IMR-90 (cell line): ENCODE results near the gene PRR19. TPM values are rescaled to one million over a fixed set of nuclear protein-coding genes. Genes with fewer than 3 reads are reported as not detected.

ENCODE experiments used
- ATAC-seq: fragments of 200-7000 bp; cut with Tn5 transposase; 2 replicates; pipeline ENCODE4 v1.9.1; 2020; ENCODE audit warnings: low read depth, mild to moderate bottlenecking, moderate library complexity
- BruUV-seq: library from RNA; stranded (reverse); fragments of 400-500 nt; replicated peaks from 2 replicates; lab custom pipeline; 2021; lab: Mats Ljungman, UMichigan
- CTCF ChIA-PET: fragments of 300-600 bp; formaldehyde crosslinking; extraction: SDS; loops from one replicate; lab custom pipeline; 2021; ENCODE audit warnings: antibody characterized with exemption; lab: Yijun Ruan, JAX
- POLR2A ChIA-PET: fragments of 300-600 bp; sonication (Branson Sonifier 250); formaldehyde crosslinking; loops from one replicate; lab custom pipeline; 2022; ENCODE audit warnings: antibody characterized with exemption; ENCODE audit not compliant: unreplicated experiment; lab: Charles Lee
- DNase-seq: peaks from one replicate; pipeline ENCODE4 v3.0.0; 2013
- H2AFZ ChIP-seq: replicated peaks from 2 replicates; pipeline ENCODE3; 2013; ENCODE audit warnings: low read length, mild to moderate bottlenecking; ENCODE audit not compliant: poor library complexity
- H2AK5ac ChIP-seq: 2 replicates; pipeline ENCODE4 v1.6.1; 2013; ENCODE audit warnings: low read depth, low read length, inconsistent platforms
- H2AK9ac ChIP-seq: replicated peaks from 2 replicates; pipeline ENCODE3; 2013; ENCODE audit warnings: mild to moderate bottlenecking, low read depth, low read length, moderate library complexity; ENCODE audit not compliant: poor library complexity
- H2BK120ac ChIP-seq: 2 replicates; pipeline ENCODE4 v1.6.1; 2013; ENCODE audit warnings: low read depth, low read length, inconsistent platforms
- H2BK15ac ChIP-seq: 3 replicates; pipeline ENCODE4 v1.6.1; 2013; ENCODE audit warnings: low read depth, low read length, inconsistent platforms
- H2BK20ac ChIP-seq: 2 replicates; pipeline ENCODE4 v1.6.1; 2013; ENCODE audit warnings: low read depth, mild to moderate bottlenecking, inconsistent platforms, low read length, moderate library complexity
- H2BK5ac ChIP-seq: 2 replicates; pipeline ENCODE4 v1.6.1; 2013; ENCODE audit warnings: mild to moderate bottlenecking, low read depth, low read length, inconsistent platforms; ENCODE audit not compliant: poor library complexity, severe bottlenecking
- H3K14ac ChIP-seq: replicated peaks from 2 replicates; pipeline ENCODE4 v1.6.1; 2013; ENCODE audit warnings: low read depth, low read length, inconsistent platforms
- H3K18ac ChIP-seq: 2 replicates; pipeline ENCODE4 v1.6.1; 2013; ENCODE audit warnings: low read depth, low read length, control low read depth
- H3K23ac ChIP-seq: 2 replicates; pipeline ENCODE4 v1.6.1; 2013; ENCODE audit warnings: low read depth, low read length, inconsistent platforms
- H3K27ac ChIP-seq: 2 replicates; pipeline ENCODE4 v1.5.1; 2013; ENCODE audit warnings: mild to moderate bottlenecking, control low read depth, low read length; ENCODE audit not compliant: insufficient read depth
- H3K27me3 ChIP-seq: 2 replicates; pipeline ENCODE4 v1.6.1; 2013; ENCODE audit warnings: low read length; ENCODE audit not compliant: control insufficient read depth, insufficient read depth
- H3K36me3 ChIP-seq: 2 replicates; pipeline ENCODE4 v1.6.1; 2013; ENCODE audit warnings: low read length, mixed read lengths; ENCODE audit not compliant: control insufficient read depth, insufficient read depth
- H3K4ac ChIP-seq: 2 replicates; pipeline ENCODE4 v1.6.1; 2013; ENCODE audit warnings: low read depth, low read length, inconsistent platforms
- H3K4me1 ChIP-seq: 2 replicates; pipeline ENCODE4 v1.6.1; 2013; ENCODE audit warnings: low read length, mixed read lengths; ENCODE audit not compliant: control insufficient read depth, insufficient read depth
- H3K4me2 ChIP-seq: 2 replicates; pipeline ENCODE4 v1.6.1; 2013; ENCODE audit warnings: low read depth, mild to moderate bottlenecking, control low read depth, low read length, moderate library complexity
- H3K4me3 ChIP-seq: 2 replicates; pipeline ENCODE4 v1.5.1; 2013; ENCODE audit warnings: low read depth, mild to moderate bottlenecking, control low read depth, low read length, moderate library complexity; ENCODE audit not compliant: insufficient read depth
- H3K56ac ChIP-seq: 2 replicates; pipeline ENCODE4 v1.6.1; 2013; ENCODE audit warnings: low read length, inconsistent platforms; ENCODE audit not compliant: insufficient read depth; ENCODE audit errors: extremely low read depth
- H3K79me1 ChIP-seq, 2 experiments: 2 replicates each; pipeline ENCODE4 v1.6.1; 2013; ENCODE audit warnings: low read length in 2 of 2, inconsistent platforms in 1 of 2, low read depth in 1 of 2
- H3K9ac ChIP-seq: 2 replicates; pipeline ENCODE4 v1.6.1; 2013; ENCODE audit warnings: low read depth, low read length, control low read depth
- H3K9me1 ChIP-seq: 2 replicates; pipeline ENCODE4 v1.6.1; 2013; ENCODE audit warnings: low read length, inconsistent platforms; ENCODE audit not compliant: insufficient read depth
- H3K9me3 ChIP-seq: 2 replicates; pipeline ENCODE4 v1.6.1; 2013; ENCODE audit warnings: low read length; ENCODE audit not compliant: control insufficient read depth, insufficient read depth
- H4K20me1 ChIP-seq: 2 replicates; pipeline ENCODE4 v1.6.1; 2013; ENCODE audit warnings: low read length, inconsistent platforms; ENCODE audit not compliant: insufficient read depth
- H4K5ac ChIP-seq: 2 replicates; pipeline ENCODE4 v1.6.1; 2013; ENCODE audit warnings: mild to moderate bottlenecking, low read depth, low read length, control low read depth
- H4K8ac ChIP-seq, 2 experiments: 2 replicates each; pipeline ENCODE4 v1.6.1; 2013; ENCODE audit warnings: low read depth in 2 of 2, low read length in 2 of 2, control low read depth in 1 of 2, inconsistent platforms in 1 of 2
- H4K91ac ChIP-seq: 2 replicates; pipeline ENCODE4 v1.6.1; 2013; ENCODE audit warnings: low read depth, low read length, inconsistent platforms; ENCODE audit not compliant: insufficient read depth
- CEBPB ChIP-seq: IDR thresholded peaks from 2 replicates; pipeline ENCODE4 v1.6.1; 2012; ENCODE audit warnings: low read depth, low read length, improper control_type of control experiment
- CHD1 ChIP-seq: IDR thresholded peaks from 2 replicates; pipeline ENCODE4 v1.6.1; 2012; ENCODE audit warnings: low read depth, low read length, improper control_type of control experiment
- FOS ChIP-seq: fragments of 150-350 bp; IDR thresholded peaks from 2 replicates; pipeline ENCODE4 v1.6.1; 2016; ENCODE audit warnings: low read depth, low read length
- MAZ ChIP-seq: IDR thresholded peaks from 2 replicates; pipeline ENCODE4 v1.6.1; 2012; ENCODE audit warnings: low read depth, mild to moderate bottlenecking, low read length, improper control_type of control experiment, moderate library complexity, borderline replicate concordance
- MXI1 ChIP-seq: IDR thresholded peaks from 2 replicates; pipeline ENCODE4 v1.6.1; 2012; ENCODE audit warnings: low read depth, mild to moderate bottlenecking, low read length, moderate library complexity, borderline replicate concordance
- NFE2L2 ChIP-seq: fragments of 150-350 bp; IDR thresholded peaks from 2 replicates; pipeline ENCODE4 v1.6.1; 2016; ENCODE audit warnings: low read depth, mild to moderate bottlenecking, low read length
- POLR2A ChIP-seq: IDR thresholded peaks from 2 replicates; pipeline ENCODE4 v1.6.1; 2012; ENCODE audit warnings: mild to moderate bottlenecking, low read depth, low read length
- RAD21 ChIP-seq: IDR thresholded peaks from 2 replicates; pipeline ENCODE4 v1.6.1; 2012; ENCODE audit warnings: low read length, improper control_type of control experiment
- RCOR1 ChIP-seq: IDR thresholded peaks from 2 replicates; pipeline ENCODE4 v1.6.1; 2012; ENCODE audit warnings: mild to moderate bottlenecking, low read length, improper control_type of control experiment; ENCODE audit not compliant: insufficient replicate concordance
- RFX5 ChIP-seq: IDR thresholded peaks from 2 replicates; pipeline ENCODE4 v1.8.0; 2012; ENCODE audit warnings: low read depth, mild to moderate bottlenecking, low read length, moderate library complexity
- SMC3 ChIP-seq: fragments of 150-350 bp; IDR thresholded peaks from 2 replicates; pipeline ENCODE4 v1.6.1; 2016; ENCODE audit warnings: low read depth, mild to moderate bottlenecking, antibody characterized with exemption, low read length, moderate library complexity
- WGBS, 2 experiments: methylation state at CpG; one replicate each; pipeline versions ENCODE4 v1.1.5 to v1.1.7; 2013; ENCODE audit warnings: missing lambda C conversion rate in 2 of 2; ENCODE audit not compliant: insufficient read length in 1 of 2; ENCODE audit errors: extremely low coverage in 2 of 2; 5-methylcytosine and 5-hydroxymethylcytosine counted together
- dilution Hi-C: fragments of 300-500 bp; cut with HindIII; formaldehyde crosslinking; loops from one replicate; pipeline ENCODE4 v1.14.3; 2018; ENCODE audit warnings: low sequenced_read_pairs; ENCODE audit not compliant: unreplicated experiment
- in situ Hi-C: fragments of 300-500 bp; cut with MboI; formaldehyde crosslinking; loops from 3 replicates; pipeline ENCODE4 v1.14.3; 2019; ENCODE audit warnings: low sequenced_read_pairs, inconsistent platforms, mixed read lengths
- intact Hi-C: fragments of 100-400 bp; cut with micrococcal nuclease; formaldehyde crosslinking; loops from 2 replicates; pipeline ENCODE4 v1.10.0; 2022
- polyA plus RNA-seq, 3 experiments: library from polyadenylated mRNA; depleted of rRNA; stranded (reverse); fragments of >200 nt; gene quantifications; 2 replicates each; pipeline ENCODE4 v1.2.3, GENCODE V29; 2012; ENCODE audit warnings: low replicate concordance in 1 of 3
- total RNA-seq: library from RNA; depleted of rRNA; stranded (reverse); fragments of >200 nt; gene quantifications from 2 replicates; pipeline ENCODE4 v1.2.3, GENCODE V29; 2012
- TF ChIP-seq, protein P1 (sequence below): fragments of 150-350 bp; IDR thresholded peaks from 2 replicates; pipeline ENCODE4 v1.6.1; 2017; ENCODE audit warnings: mild to moderate bottlenecking, antibody characterized with exemption, low read length, low read depth
- TF ChIP-seq, protein P2 (sequence below): conservative IDR thresholded peaks from 2 replicates; pipeline ENCODE4 v1.5.1; 2012; ENCODE audit warnings: mild to moderate bottlenecking, low read depth, low read length, improper control_type of control experiment

PRR19 gene
- total and polyA plus RNA-seq, 2 of the 4 experiments (the other 2 are of a cell fraction), result 0.36 to 1.6 TPM

DNA sequence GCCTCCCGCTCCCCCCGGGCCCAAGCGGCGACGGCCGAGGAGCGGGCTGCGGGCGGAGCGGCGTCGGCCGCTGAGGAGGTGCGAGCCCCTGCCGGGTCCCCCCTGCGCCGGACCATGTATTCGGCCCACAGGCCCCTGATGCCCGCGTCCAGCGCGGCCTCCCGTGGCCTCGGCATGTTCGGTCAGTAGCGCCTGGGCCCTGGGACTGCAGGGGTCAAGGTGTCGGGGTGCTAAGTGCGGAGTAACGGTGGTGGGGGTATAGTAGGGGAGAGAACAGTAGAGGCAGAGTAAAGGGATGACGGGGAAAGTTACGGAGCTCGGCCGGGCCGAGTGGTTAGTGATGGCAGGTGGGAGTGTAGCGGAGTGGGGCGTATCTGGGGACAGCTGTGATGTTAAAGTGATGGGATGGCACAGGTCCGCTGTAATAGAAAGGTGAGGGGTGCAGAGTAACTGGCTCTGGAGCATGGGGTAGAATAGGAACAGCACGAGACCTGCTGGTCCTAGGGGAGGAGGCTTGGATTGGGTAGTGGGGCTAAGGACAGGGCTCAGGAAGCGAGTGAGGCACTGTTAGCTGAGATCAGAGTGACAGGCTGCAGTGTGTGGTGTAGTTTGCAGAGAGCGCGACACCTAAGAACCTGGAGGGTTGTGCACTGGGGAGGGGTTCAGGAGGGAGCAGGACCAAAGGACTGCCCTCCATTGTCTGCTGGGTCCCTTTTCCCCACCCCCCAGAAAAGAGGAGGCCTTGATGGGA, 17.2 kb upstream of the PRR19 start (continued):
- TF ChIP-seq, protein P1, sequence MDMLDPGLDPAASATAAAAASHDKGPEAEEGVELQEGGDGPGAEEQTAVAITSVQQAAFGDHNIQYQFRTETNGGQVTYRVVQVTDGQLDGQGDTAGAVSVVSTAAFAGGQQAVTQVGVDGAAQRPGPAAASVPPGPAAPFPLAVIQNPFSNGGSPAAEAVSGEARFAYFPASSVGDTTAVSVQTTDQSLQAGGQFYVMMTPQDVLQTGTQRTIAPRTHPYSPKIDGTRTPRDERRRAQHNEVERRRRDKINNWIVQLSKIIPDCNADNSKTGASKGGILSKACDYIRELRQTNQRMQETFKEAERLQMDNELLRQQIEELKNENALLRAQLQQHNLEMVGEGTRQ, result no peak

DNA sequence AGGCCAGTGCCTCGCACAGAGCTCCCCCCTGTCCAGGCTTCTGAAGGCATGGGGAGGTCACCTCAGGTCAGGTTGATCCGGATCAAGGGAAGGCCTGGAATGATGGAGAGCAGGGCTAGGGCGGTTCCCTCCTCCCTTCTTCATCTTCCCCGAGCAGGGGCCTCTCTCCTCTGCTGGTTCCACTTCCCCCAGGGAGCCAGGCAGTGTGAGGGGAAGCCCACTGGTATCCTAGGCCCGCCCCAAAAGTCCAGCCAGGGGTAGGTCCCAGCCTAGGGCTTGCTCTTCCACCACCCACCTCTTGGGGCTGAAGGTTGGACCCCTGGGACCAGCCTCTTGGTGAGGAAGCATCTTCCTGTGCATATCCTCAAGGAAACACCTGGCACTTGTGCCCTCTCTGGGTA, 16.4 kb upstream of the PRR19 start:
- DNase-seq (no peak), ATAC-seq (no peak)
- Histone ChIP-seq H3K23ac (peak overlapping the region; percentile 68; the same call in 1 of the 2 replicates), H3K4me2 (peak overlapping the region; percentile 94), H3K4me3 (peak overlapping the region; percentile 89; the same call in 1 of the 2 replicates), H4K8ac (no peak overlapping the region; a peak in 1 of 4 replicates), H3K79me1 (peaks cover 27 to 60% of the 10 kb centered on the region in 2 experiments), H3K14ac (no peak overlapping the region), H3K9me1 (peaks cover 16% of the 10 kb centered on the region), H2BK120ac (no peak overlapping the region), H4K91ac (no peak overlapping the region), H2AK9ac (peak overlapping the region; percentile 94), H2AFZ (no peak overlapping the region), H2BK20ac (no peak overlapping the region), H3K9ac (0 out of 2 replicates have a peak overlapping the region, but pooled peaks have one; percentile 14), H4K20me1 (peaks cover 38% of the 10 kb centered on the region), H4K5ac (no peak overlapping the region), H3K36me3 (peaks cover 36% of the 10 kb centered on the region), H2BK15ac (no peak overlapping the region), H3K56ac (no peak overlapping the region), H2BK5ac (no peak overlapping the region), H3K4me1 (peaks cover 39% of the 10 kb centered on the region), H3K27me3 (no peaks in the 10 kb centered on the region), H3K4ac (no peak overlapping the region), H3K27ac (peak overlapping the region; percentile 70; the same call in 1 of the 2 replicates), H3K18ac (no peak overlapping the region), H3K9me3 (no peaks in the 10 kb centered on the region), H2AK5ac (peak overlapping the region; percentile 21; the same call in 1 of the 2 replicates)
- CTCF ChIA-PET, result no interaction called here
- POLR2A ChIA-PET, result no interaction called here
- intact Hi-C loops (no loop called here), dilution Hi-C loops (no loop called here), in situ Hi-C loops (no loop called here)
- no TSS peak for BruUV-seq
- no CpG with 5 or more reads among the region's 5 CpGs for WGBS, 2 experiments
- TF ChIP-seq POLR2A (no peak), RCOR1 (no peak), RAD21 (no peak), CEBPB (no peak), CHD1 (no peak), MXI1 (no peak), NFE2L2 (no peak), SMC3 (no peak), MAZ (no peak), RFX5 (no peak), FOS (no peak)
- TF ChIP-seq, protein P1, result no peak
- TF ChIP-seq, protein P2, sequence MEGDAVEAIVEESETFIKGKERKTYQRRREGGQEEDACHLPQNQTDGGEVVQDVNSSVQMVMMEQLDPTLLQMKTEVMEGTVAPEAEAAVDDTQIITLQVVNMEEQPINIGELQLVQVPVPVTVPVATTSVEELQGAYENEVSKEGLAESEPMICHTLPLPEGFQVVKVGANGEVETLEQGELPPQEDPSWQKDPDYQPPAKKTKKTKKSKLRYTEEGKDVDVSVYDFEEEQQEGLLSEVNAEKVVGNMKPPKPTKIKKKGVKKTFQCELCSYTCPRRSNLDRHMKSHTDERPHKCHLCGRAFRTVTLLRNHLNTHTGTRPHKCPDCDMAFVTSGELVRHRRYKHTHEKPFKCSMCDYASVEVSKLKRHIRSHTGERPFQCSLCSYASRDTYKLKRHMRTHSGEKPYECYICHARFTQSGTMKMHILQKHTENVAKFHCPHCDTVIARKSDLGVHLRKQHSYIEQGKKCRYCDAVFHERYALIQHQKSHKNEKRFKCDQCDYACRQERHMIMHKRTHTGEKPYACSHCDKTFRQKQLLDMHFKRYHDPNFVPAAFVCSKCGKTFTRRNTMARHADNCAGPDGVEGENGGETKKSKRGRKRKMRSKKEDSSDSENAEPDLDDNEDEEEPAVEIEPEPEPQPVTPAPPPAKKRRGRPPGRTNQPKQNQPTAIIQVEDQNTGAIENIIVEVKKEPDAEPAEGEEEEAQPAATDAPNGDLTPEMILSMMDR, result no peak
